Activated CD4-positive, CD25-positive, alpha-beta regulatory T cell (primary cell): Measurements from ENCODE around the gene GALNT13.

Experiments used
- DNase-seq, 4 experiments: peaks; one replicate each; lab custom pipeline; 2025; lab: John Stamatoyannopoulos, UW

GALNT13 gene

GRCh38 chr2:154307007-154307406 lies 435.3 kb downstream of the GALNT13 start:
- no peak for DNase-seq

DNA sequence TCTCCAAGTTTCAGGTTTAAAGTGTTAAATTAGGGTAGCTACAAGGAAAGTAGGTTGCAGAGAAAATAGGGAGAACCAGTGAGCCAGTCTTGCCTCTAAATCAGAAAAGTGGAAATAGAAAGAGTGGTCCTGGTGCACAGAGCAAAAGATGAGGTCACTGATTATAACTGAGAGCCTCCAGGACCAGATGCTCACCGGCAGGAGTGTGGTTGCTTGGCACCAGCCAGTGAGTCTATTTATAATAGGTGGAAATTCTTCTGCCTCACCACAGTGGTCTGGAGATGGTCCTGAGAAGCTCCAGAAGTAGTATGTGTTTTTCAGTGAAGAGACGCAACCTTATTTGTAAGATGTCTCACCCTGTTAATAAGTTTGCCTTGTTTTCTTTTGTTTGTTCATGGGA lies 452.9 kb downstream of the GALNT13 start:
- no peak for DNase-seq

- DNase-seq: no peak
These were observed 457.8 kb downstream of the GALNT13 start for GRCh38 chr2:154329510-154329909.

DNA sequence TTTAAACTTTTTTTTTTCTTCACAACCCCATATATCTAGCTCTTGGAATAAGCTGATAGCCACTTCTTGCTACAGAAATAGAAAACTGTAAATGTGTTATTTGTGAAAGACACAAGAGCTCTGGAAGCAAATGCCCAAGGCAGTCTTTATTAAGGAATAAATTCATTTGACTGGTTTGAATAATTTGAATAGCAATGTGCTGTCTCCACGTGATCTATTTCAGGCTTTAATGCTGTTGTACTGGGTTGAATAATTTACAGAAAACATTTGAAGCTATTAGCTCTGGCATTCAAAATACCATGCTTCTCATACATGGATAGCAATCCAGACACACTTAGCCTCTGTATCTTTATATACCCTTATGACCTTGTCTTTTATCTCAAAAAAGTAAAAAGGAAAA lies 460.1 kb downstream of the GALNT13 start:
- no peak for DNase-seq

DNA sequence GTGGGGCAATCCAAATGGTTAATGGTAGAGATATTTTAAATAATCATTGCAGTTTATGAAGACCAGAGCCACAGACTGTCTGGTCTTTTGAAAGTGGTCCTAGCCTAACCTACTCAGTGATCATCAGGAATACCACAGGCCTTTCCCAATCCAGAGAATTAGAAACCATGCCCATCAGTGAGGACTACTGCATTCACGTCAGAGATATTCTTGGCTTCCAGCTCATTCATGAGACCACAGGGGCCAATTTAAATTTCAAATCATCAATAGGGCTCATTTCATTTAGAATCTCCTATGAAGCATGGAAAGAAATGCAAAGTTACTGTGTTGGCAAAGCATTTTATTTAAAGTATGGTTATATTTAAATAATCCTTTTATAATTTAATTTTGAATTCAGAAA lies 464.5 kb downstream of the GALNT13 start:
- no peak for DNase-seq

DNA sequence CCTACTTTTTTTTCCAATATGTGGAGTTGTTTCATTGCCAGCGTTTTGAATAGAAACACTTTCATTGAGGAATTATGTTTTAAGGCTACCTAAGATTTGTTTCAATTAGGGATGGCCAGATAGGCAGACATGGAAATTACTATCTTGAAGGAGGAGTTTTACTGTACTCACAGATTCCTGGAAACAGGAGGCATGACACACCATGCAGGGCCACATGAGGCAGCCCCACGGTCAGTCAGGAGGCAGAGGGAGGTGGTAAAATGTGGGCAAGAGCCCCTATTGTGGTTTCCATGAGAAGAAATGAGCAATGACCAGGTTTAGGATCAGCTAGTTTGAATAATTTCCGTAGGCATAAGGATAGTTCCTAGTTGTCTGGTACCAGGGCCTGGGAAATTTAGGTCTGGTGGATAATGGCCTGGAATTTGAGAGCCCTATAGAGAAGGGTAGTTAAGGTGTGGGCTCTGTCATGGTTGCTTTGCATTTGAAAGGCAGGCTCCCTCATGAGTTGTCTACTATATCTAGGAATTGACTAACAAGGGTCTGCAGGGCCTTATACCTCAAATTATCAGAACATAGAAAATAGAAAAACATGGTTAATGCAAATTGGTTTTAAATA lies 466.7 kb downstream of the GALNT13 start:
- DNase-seq: no peak

GRCh38 chr2:154343282-154343681 lies 471.6 kb downstream of the GALNT13 start:
- no peak for DNase-seq

DNA sequence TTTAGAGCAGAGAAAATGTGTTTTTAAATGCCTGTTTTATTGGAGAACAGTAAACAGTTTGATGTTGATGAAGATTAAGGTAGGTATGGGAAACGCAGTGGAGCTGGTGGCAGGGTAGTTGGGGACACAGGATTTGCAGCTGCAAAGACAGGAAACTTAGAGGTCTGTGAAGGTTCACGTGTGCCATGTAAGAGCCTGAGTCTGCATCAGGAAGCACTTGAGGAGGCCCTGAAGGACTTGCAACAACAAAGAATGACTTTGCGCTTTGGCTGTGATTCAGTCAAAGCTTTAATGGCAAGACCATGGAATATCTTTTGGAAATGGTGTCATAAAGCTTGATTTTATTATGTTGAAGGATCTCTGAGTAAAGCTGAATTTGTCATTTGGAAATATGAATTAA lies 479.2 kb downstream of the GALNT13 start:
- DNase-seq: no peak

DNA sequence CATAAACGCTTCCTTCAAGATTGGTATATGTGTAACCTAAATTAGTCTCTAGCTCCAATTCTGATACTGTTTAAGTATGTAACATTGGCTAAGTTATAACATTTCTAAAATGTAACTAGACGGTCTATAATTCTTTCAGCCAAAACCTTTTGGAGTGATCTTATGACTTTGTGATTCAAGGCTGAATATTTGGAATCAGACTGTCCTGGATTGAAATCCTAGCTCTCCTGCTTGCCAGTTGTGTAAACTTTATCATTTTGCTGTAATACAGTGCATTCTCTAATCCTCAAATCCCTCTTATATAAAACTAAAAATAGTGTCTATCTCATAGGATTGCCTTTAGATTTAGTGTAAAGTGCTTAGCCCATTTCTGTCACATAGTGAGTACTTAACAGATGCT lies 489.6 kb downstream of the GALNT13 start:
- DNase-seq: no peak

- DNase-seq: no peak
These were observed 496.4 kb downstream of the GALNT13 start for GRCh38 chr2:154368153-154368552.

DNA sequence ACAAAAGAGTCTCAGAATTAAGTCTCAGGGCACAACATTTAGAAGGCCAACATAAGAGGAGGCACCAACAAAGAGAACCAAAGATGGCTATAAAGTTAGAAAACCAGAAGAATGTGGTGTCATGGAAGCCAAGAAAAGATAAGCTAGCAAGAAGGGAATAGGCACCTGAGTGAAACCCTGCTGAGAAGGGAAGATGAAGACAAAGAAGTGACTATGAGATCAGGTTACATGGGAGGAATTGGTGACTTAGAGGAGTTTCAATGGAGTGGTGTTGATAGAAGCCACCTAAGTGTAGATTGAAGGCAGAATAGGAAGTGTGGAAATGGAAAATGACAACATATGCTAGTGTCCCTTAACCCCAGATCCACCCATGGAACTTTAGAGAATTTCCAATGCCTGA lies 499.2 kb downstream of the GALNT13 start:
- no peak for DNase-seq

- DNase-seq: no peak
These were observed 502.7 kb downstream of the GALNT13 start for GRCh38 chr2:154374416-154374815.

- DNase-seq: no peak
These were observed 503.8 kb downstream of the GALNT13 start for GRCh38 chr2:154375579-154375931.

DNA sequence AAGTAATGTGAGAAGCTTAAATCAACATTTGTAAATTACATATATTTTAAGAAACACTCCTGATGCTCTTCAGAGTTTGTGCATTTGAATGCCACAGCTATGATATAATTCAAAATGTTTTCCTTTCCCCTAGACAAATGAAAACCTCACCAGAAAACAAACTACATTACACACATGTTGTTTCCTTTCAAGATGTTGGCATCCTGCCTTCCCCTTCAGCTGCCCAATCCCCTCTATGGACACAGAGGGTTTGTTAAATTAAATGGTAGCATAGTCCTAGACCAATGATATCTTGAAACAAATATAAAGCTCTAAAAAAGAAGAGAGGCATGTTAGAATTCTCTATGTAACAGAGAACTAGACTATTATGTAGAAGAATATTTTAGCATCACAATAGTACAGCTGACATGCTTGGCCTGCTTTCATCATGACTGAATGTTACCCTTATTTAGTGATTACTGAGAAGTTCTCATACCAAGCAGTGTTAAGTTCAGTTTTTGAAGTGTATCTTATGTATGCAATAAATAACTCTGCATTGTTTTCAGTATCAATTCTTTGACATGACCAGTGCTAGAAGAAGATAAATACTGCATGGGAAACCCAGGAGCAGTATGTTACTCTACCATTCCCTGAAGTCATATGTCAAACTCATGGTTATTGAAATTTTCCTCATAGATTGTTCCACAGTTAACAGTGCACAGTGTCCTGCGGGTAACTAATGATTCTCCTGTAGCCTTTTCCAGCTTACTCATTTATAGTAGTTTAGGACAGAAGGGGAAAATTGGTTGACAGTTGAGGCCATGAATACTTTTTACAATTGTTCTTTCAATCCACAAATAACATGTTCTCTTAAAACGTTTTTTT lies 510.4 kb downstream of the GALNT13 start:
- DNase-seq: no peak

DNA sequence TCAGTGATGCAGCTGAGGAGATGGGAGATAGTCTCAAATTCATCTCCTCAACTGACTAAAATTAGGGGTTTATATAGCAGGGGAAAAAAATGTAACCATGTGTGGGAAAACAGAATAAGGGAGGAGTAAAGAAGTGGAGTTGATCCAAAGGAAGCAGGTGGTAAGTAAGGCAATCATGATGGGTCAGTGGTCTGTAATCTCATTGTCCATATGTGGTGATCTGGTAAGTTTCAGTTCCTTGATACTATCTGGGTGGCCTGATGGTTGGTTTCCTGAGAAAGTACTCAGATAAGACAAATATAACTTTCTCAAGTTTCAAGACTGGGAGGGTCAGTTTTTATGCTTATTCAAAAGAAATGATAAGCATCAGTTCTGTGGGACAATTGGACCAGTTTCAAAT lies 514.5 kb downstream of the GALNT13 start:
- no peak for DNase-seq

DNA sequence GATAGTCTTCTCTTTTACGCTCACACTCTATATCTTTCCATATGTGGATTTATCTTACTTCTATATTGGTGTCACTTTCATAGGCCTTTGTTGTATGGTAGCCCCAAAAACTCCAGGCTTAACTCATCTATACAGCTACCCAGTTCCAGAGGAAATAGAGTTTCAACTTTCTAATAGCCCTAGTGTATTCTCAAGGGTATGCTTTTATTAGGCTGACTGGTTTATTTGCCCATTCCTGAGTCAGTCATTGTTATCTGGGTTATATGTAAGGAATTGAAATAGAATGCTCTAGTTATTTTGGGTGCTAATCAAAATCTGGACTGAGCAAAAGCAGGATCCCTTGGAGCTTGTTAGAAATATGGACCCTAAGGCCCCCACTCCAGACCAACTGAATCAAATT lies 519.3 kb downstream of the GALNT13 start:
- DNase-seq: no peak

GRCh38 chr2:154392256-154392655 lies 520.5 kb downstream of the GALNT13 start:
- no peak for DNase-seq

DNA sequence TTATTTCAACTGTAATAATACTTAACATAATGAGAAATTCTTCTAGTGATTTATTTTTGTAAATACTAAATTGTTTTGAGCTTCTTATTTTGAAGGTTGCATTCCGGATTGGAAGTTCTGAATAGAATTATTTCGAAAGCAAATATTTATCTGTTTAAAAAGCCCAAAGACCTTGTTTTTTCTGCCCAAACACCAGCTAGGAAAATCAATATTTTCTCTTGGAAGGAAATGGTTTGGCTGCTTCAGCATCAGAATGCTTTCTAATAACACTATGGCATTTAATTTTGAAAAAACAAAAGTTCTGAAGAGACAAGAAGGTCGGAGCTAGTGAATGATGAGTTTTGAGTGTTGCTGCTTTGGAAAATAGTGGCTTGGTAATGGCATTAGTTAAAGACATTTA lies 522.9 kb downstream of the GALNT13 start:
- no peak for DNase-seq

GRCh38 chr2:154400563-154401290 lies 529.0 kb downstream of the GALNT13 start:
- no peak for DNase-seq

DNA sequence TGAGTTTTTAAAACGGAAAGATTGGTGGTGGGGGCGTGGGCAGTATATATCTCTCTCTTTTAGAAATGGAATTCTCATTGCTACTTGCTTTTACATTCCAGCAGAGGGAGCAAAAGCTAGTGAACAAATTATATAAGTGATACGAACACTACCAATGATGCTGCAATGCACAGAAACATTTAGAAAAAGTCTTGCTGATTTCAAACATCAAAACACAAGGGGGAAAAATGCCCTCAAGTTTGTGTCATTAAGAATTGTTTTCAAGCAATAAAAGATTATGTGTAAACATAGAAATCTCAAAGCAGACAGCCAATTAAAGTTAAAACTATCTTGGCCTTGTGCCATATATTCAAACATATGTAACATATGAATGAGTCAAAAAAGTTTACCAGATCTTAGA lies 530.5 kb downstream of the GALNT13 start:
- no peak for DNase-seq

DNA sequence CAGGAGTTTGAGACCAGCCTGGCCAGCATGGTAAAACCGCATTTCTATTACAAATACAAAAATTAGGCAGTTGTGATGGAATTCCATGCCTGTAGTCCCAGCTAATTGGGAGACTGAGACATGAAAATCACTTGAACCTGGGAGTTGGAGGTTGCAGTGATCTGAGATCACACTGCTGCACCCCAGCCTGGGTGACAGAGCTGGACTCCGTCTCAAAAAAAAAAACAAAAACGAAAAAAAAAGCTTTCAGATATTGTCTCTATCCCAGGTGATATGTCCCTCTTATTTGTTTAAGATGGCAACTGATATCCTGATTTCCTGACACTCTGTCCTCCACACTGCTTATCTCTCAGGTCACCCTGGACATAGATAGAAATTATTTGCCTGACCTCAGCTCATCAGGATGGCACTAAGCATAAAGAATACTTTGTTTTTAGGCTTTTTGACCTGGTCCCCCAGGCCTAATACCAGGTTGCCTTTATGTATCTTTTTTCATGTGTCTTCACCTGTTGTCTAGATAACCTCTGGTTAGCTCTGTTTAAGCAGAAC lies 531.6 kb downstream of the GALNT13 start:
- no peak for DNase-seq

GRCh38 chr2:154408786-154409185 lies 537.1 kb downstream of the GALNT13 start:
- DNase-seq: no peak

DNA sequence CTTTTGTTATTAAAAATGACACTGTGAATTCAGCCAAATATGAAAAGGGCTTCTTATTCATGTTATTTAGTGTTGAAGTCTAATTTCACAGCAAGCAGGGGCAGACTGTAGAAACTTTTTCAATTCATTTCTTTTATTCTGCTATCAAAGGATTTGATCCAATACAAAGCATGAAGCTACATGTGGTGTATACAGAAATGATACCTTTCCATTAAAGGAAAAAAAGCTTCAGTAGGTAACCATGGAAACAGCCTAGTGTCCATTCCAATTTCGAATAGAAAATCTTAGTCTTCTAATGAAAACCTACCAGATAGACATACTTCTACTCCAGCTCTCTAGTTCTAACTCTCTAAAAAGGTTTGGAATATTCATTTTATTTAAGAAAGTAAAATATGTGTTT lies 550.5 kb downstream of the GALNT13 start:
- no peak for DNase-seq
